ENCODE results near the gene ITPR3.

Gene ITPR3

DNA sequence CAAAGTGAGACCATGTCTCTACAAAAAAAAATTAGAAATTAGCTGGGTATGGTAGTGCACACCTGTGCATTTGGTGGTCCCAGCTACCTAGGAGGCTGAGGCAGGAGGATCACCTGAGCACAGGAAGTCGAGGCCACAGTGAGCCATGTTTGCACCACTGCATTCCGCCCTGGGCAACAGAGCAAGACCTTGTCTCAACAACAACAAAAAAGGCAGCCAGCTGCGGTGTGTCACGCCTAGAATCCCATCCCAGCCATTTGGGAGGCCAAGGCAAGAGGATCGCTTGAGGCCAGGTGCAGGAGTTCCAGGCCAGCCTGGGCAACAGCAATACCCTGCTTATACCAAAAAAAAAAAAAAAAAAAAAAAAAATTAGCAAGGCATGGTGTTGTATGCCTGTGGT lies 39.9 kb upstream of the ITPR3 start:
- Histone ChIP-seq H3K4me3 (ENCODE audit: low read depth, low read length, poor library complexity, severe bottlenecking) (no peak overlapping the region), H3K79me2 (ENCODE audit: insufficient read depth, low read length) (peaks cover 7% of the 10 kb centered on the region), H3K27me3 (ENCODE audit: insufficient read depth, low read length) (no peaks in the 10 kb centered on the region), H3K4me2 (ENCODE audit: low read length) (no peak overlapping the region), H4K20me1 (ENCODE audit: insufficient read depth, low read length) (no peaks in the 10 kb centered on the region), H3K9ac (ENCODE audit: low read length) (no peak overlapping the region), H3K27ac (ENCODE audit: low read depth, low read length, poor library complexity, severe bottlenecking) (no peak overlapping the region), H3K9me2 (ENCODE audit: low read depth, low read length) (no peaks in the 10 kb centered on the region), H3K9me3 (ENCODE audit: low read length) (no peaks in the 10 kb centered on the region), H2AFZ (ENCODE audit: low read length) (no peak overlapping the region), H3K4me1 (ENCODE audit: insufficient read depth, low read length, severe bottlenecking) (peaks cover 50% of the 10 kb centered on the region), H3F3A (ENCODE audit: insufficient read depth, low read length) (no peaks in the 10 kb centered on the region), H3K36me3 (ENCODE audit: insufficient read depth, low read length) (peaks cover 13% of the 10 kb centered on the region; the same call in 1 of the 2 replicates)
- no peak for TF ChIP-seq EZH2 (IDR thresholded peaks at IDR 0.05; ENCODE audit: borderline replicate concordance, low read length)
- TF ChIP-seq, protein P1, sequence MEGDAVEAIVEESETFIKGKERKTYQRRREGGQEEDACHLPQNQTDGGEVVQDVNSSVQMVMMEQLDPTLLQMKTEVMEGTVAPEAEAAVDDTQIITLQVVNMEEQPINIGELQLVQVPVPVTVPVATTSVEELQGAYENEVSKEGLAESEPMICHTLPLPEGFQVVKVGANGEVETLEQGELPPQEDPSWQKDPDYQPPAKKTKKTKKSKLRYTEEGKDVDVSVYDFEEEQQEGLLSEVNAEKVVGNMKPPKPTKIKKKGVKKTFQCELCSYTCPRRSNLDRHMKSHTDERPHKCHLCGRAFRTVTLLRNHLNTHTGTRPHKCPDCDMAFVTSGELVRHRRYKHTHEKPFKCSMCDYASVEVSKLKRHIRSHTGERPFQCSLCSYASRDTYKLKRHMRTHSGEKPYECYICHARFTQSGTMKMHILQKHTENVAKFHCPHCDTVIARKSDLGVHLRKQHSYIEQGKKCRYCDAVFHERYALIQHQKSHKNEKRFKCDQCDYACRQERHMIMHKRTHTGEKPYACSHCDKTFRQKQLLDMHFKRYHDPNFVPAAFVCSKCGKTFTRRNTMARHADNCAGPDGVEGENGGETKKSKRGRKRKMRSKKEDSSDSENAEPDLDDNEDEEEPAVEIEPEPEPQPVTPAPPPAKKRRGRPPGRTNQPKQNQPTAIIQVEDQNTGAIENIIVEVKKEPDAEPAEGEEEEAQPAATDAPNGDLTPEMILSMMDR (IDR thresholded peaks at IDR 0.05; ENCODE audit: low read length): no peak

DNA sequence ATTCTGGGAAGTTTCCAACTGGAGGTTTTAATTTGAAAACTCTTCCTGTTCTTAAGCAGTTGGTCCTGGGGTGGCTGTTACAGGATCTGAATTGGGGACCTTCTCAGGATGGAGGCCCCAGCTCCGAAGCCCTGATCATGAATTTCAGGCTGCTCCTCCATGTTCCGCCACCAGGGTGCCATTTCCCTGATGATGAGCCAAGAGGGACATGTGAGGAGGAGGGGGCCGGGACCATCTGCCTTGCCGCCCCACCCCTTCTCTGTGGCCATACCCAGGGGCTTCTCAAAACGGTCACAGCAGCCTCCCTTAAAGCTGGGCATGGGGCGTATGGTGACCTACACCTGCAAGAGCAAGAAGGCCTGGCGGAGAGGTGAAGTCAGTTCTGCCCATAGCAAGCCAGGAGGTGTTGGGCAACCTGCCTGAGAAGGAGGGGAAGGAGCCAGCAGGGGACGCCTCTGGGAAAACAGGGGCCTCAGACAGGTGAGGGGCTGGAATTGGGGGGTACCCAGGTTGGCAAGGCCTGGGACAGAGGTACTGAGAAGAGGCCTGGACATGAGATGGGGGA lies 37.4 kb upstream of the ITPR3 start:
- Histone ChIP-seq H4K20me1 (ENCODE audit: insufficient read depth, low read length) (no peaks in the 10 kb centered on the region), H3K4me3 (ENCODE audit: low read depth, low read length, poor library complexity, severe bottlenecking) (no peak overlapping the region), H3K27ac (ENCODE audit: low read depth, low read length, poor library complexity, severe bottlenecking) (no peak overlapping the region), H3K79me2 (ENCODE audit: insufficient read depth, low read length) (peaks cover 7% of the 10 kb centered on the region), H3K4me2 (ENCODE audit: low read length) (no peak overlapping the region), H3K9ac (ENCODE audit: low read length) (no peak overlapping the region), H3K36me3 (ENCODE audit: insufficient read depth, low read length) (no peaks in the 10 kb centered on the region), H2AFZ (ENCODE audit: low read length) (no peak overlapping the region), H3K4me1 (ENCODE audit: insufficient read depth, low read length, severe bottlenecking) (peaks cover 42% of the 10 kb centered on the region), H3K9me3 (ENCODE audit: low read length) (no peaks in the 10 kb centered on the region), H3F3A (ENCODE audit: insufficient read depth, low read length) (no peaks in the 10 kb centered on the region), H3K9me2 (ENCODE audit: low read depth, low read length) (no peaks in the 10 kb centered on the region), H3K27me3 (ENCODE audit: insufficient read depth, low read length) (no peaks in the 10 kb centered on the region)
- no peak for TF ChIP-seq EZH2 (IDR thresholded peaks at IDR 0.05; ENCODE audit: borderline replicate concordance, low read length)
- TF ChIP-seq, protein P1 (IDR thresholded peaks at IDR 0.05; ENCODE audit: low read length): peak; percentile 46

DNA sequence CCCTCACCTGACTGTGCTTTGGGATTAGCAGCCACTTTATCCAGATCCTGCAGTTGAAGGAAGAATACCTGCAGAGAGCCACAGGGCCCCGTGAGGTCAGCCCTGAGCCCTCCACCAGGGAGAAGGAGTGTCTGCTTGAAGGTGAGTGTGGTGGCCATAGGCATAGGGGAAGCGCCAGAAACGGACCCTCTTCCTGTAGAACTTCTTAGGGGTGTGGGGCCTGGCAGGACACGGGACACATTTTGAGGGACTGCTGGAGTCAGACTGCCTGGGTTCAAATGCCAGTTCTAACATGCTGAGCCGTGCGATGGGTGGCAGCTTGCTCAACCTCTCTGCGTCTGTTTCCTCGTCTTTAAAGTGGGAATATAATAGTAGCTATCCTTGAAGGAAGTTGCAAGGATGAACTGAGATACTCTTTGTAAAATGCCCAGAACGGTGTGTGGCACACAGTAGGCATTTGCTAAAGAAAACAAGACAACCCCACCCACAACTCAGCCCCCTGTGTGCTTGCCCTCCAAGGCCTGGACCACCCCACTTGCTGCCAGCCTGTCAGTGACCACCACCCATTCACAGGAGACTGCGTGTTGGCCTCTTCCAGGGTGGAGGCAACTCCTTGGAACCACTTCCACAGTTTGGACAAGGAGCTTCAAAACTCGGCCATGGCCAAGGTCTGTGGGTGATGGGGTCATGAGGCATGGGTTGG lies 36.3 kb upstream of the ITPR3 start:
- no peaks in the 10 kb centered on the region for H3K9me2 ChIP-seq (ENCODE audit: low read depth, low read length)
- H3F3A ChIP-seq (ENCODE audit: insufficient read depth, low read length): no peaks in the 10 kb centered on the region
- H3K4me2 ChIP-seq (ENCODE audit: low read length): peak overlapping the region; percentile 56
- H2AFZ ChIP-seq (ENCODE audit: low read length): no peak overlapping the region
- H3K4me3 ChIP-seq (ENCODE audit: low read depth, low read length, poor library complexity, severe bottlenecking): peak overlapping the region; percentile 47
- H3K9ac ChIP-seq (ENCODE audit: low read length): peak overlapping the region; percentile 56
- H3K4me1 ChIP-seq (ENCODE audit: insufficient read depth, low read length, severe bottlenecking): peaks cover 33% of the 10 kb centered on the region
- no peaks in the 10 kb centered on the region for H4K20me1 ChIP-seq (ENCODE audit: insufficient read depth, low read length)
- no peaks in the 10 kb centered on the region for H3K79me2 ChIP-seq (ENCODE audit: insufficient read depth, low read length)
- H3K36me3 ChIP-seq (ENCODE audit: insufficient read depth, low read length): no peaks in the 10 kb centered on the region
- no peaks in the 10 kb centered on the region for H3K9me3 ChIP-seq (ENCODE audit: low read length)
- peak overlapping the region; percentile 25 for H3K27ac ChIP-seq (ENCODE audit: low read depth, low read length, poor library complexity, severe bottlenecking)
- no peaks in the 10 kb centered on the region for H3K27me3 ChIP-seq (ENCODE audit: insufficient read depth, low read length)
- TF ChIP-seq, protein P1 (IDR thresholded peaks at IDR 0.05; ENCODE audit: low read length): no peak
- TF ChIP-seq EZH2 (IDR thresholded peaks at IDR 0.05; ENCODE audit: borderline replicate concordance, low read length): no peak
